GM19324 (cell line): ENCODE measurements around the gene PRKCB.
"Not testable (repeated sequence)": the region's sequence is repeated elsewhere in the genome, so short reads cannot be mapped to it uniquely, and the experiment has no call there.

Experiments
- ATAC-seq: cut with Tn5 transposase; IDR thresholded peaks from one replicate; pipeline ENCODE4 v1.9.1; 2021; ENCODE audit warnings: mild to moderate bottlenecking, moderate library complexity; ENCODE audit not compliant: unreplicated experiment, low FRiP score

PRKCB gene

DNA sequence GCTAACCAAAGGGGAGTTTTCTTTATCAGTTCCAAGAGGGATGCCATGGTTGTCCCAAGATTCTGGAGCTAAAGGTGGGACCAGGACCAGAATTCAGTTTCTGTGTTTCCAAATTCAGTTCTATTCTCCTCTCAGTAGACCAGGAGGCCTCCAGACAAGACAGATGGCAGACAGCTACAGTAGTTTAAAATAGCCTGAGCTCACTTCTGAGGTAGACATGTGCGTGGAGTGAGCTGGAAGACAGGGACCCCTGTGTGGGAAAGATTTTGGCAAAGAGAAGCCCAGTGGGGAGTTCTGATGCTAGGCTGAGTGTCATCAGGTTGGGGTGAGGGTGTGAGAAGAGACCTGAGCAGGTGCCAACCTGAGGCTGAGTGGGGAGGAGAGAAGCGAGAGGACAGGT, 95.4 kb downstream of the PRKCB start:
- ATAC-seq: no peak

DNA sequence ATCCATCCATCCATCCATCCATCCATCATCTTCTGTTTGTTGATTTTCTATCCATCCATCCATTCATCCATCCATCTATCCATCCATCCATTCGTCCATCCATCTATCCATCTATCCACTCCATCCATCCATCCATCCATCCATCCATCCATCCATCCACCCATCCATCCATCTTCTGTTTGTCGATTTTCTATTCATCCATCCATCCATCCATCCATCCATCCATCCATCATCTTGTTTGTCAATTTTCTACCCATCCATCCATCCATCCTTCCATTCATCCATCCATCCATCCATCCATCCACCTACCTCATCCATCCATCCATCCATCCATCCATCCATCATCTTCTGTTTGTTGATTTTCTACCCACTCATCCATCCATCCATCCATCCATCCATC, 97.9 kb downstream of the PRKCB start:
- not testable (repeated sequence) for ATAC-seq

DNA sequence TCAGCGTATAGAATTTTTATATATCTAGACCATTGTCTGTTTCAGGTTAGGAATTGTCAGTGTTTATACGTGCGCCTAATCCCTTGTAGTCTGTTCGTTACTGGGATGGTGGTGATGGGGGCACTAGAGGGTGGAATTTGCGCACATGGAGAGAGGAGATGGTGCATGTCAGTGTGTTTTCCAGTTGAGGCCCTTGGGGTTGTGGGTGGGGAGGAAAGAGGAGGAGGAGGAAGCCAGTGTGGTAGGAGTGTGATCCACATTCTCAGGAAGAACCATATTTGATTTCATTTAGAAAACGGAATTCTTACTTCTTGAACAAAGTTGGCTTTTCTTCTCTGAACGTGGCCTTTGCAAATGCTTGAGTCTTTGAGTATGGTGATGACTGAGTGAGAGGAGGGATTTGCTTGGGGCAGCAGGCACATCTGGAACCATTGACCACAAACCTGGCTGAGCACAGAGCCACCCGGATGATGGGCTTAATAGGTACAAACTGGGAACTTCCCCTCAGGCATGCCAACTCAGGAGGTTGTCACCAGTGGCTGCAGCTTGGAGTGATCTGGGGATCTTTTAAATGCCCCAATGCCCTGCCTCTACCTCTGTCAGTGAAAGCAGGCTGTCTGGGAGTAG, 98.9 kb downstream of the PRKCB start:
- ATAC-seq: no peak

DNA sequence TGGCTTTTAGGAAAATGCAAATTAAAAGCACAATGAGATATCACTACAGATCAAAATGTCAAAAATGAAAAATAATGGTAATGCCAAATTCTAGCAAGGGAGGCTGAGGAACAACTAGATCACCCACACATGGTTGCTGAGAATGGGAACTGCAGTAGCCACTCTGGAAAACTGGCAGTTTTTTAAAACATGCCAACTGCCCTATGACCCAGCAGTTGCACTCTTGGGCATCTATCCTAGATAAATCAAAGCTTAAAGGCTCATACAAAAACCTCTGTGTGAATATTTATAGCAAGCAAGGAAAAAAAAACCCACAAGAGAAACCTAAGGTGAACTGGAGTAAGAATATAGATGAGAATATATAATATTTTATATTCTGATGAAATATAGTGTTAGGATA, 104.3 kb downstream of the PRKCB start:
- ATAC-seq: no peak

DNA sequence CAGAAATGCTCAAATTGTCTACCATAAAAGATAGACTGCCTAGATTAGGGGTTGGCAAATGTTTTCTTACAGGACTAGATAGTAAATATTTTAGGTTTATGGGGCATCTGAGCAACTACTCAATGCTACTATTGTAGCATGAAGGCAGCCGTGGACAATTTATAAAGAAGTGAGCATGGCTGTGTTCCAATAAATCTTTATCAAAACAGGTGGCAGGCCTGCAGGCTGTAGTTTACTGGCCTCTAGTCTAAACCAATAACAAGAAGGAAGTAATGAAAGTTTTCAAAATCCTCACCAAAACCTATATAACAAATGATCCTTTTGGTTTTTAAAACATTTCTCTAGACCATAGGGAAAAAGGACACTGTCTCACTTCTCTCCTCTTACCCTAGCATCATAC, 105.2 kb downstream of the PRKCB start:
- no peak for ATAC-seq

DNA sequence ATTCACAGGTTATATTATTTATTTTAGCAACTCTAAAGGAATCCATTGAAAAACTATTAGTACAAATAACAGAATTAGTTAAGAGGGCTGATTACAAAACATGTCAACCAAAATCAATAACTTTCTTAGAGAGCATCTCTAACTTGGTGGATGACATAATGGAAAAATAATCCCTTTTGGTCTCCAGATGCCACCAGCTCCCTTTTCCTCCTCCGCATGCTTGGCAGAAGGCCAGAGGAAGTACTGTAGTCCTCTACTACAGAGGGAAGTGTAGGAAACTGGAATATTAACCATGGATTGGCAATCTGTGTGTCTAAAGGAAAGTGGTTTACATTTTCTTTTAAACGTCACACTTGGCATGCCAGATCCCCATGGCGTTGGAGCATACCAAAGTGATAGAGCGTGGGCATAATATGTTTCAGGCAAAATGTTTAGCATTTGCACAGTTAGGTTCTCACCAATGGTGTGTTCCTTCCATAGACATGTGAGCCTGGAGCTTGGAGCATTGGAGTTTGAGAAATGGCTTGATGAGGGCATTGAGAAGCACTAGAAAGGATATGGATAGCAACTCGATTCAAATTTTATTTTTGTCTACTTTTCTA, 106.3 kb downstream of the PRKCB start:
- ATAC-seq: no peak

DNA sequence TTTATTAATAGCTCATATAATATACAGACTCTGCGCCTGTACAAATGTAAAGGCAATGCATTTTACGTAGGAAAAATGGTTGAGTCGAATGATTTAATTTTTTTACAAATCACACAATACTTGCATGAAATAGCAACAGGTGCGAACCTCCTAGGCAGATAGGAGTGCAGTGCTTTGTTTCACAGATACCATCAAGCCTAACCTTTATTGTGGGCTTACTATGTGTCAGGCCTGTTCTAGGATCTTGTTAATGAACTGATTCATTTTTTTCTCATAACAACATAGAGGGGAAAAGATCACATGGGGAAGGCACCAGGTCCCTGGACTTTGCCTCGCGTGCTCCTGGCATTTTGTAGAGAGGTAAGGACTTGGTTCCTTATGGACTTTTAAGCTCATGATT, 107.8 kb downstream of the PRKCB start:
- ATAC-seq: no peak

DNA sequence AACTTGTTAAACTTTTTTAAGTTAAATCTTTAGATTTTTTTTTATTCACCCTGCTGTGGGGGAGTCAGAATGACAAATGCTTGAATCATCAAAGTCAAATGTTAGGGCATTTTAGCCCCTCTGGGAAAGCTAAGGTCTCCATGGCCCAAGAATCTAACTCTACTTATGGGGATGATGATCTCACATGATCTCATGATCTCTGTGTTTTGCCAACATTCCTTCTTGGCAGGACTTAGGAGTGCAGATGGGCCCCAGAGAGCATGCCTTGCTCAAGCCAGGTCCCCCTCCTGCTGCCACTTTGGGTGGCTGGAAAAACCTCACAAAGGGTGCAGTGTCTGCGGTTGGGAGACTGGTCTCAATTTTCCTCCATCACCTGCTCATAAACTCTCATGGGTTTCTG, 108.6 kb downstream of the PRKCB start:
- ATAC-seq: no peak

DNA sequence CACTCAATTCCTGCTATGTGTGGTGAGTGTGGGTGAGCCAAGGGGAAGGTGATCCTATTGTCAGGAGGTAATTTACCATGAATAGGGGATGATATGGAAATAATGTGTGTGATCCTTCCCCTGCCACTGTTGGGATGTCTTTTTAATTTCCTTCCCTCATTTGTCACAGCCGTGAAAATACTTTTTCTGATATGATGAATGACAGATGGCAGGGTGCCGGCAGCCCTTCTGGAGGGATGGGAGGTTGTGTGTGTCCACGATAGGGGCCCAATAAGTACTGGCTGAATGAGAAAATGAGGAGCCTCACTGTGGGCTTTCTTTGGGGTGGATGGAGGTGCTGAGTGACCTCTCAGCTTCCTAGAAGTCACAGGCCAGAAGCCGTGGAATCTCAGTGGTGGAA, 109.5 kb downstream of the PRKCB start:
- ATAC-seq: no peak

DNA sequence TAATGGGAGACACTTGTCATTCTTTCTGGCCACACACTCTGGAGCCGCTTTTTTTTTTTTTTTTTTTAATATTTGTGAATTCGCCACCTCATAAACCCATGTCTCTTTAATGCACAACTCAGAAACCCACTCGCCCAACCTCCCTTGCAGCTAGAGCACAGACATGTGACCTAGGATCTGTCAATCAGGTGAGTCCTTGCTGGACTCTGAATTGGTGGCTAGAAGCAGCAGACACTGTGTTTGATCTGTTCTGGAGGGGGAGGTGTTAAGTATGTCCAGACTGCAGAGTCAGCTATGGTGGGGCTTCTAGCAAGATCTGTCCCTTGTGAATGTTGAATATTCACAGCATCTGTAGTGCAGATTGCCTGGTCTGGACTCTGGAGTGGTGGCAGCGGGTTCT, 112.1 kb downstream of the PRKCB start:
- no peak for ATAC-seq

DNA sequence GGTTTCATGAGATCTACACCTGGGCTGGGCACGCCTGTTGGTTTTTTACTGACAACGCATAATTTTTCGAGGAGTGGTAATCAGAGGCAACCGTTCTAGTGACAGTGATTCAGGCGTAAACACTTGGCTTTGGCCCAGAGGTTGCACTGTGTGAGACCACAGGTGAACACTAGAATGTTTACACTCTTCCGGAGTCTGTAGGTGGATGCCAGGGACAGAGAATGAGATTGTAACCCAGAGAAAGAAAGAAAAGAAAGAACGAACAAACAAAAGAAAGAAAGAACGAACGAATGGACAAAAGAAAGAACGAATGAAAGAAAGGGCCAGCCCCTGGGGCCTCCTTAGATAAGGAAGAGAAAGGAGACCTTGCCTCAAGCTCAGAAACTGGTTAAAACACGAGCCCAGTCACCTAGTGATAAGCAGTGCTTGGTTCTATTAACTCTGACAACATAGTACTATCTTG, 113.2 kb downstream of the PRKCB start:
- no peak for ATAC-seq

DNA sequence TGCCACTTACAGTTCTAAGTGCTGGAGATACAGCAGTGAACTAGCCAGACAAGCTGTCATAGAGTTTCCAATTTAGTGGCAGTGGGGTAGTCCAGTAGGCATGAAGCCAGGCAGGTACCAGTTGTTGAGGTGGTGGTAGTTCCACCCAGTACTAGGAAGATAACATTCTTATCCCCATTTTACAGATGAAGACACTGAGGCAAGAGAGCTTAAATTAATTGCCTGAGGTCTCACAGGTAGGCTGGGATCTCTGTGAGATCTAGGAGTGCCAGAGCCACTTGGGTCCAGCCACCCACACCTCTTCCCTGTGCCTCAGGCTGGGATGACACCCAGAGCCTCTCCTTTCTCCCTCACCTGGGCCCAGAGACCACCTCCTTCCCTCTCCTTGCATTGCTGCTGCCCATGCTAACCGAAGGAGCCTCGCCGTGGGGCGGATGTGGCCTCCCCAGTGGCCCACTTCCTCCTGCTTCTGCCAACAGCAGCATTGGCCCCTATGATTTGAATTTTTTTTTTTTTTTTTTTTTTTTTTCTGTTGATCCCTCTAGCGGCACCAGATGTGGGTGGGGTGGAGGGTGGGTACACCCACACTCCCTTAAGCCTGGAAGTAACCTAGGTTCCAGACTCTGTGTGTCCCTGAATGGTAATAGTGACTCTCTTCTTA, 114.0 kb downstream of the PRKCB start:
- no peak for ATAC-seq

DNA sequence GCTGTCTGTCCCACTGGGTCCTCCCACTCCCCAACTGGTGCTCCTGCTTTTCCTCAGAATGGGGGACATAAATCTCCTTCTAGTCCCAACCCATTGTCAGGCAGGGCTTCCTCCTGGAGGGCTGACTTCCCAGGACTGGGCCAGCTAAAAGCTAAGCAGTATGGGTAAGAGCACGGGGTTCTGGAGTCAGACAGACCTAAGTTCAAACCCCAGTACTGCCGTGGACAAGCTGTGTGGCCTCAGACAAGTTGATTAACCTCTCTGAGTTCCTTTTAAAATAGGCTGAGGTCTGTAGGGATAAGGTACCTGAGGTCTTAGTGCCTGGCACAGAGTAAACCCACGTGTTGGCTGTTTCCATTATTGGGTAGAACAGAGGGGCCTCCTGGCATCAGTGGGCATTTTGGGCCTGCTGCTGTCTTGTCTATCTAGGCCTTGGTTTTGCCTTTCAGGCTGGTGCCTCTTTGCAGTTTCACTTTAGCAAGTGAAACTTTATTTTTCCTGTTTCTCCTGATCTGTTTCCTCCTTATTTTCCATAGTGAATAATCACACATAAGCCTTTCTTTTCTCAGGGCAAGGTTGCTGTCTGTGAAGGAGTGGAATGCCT, 114.6 kb downstream of the PRKCB start:
- ATAC-seq: no peak

DNA sequence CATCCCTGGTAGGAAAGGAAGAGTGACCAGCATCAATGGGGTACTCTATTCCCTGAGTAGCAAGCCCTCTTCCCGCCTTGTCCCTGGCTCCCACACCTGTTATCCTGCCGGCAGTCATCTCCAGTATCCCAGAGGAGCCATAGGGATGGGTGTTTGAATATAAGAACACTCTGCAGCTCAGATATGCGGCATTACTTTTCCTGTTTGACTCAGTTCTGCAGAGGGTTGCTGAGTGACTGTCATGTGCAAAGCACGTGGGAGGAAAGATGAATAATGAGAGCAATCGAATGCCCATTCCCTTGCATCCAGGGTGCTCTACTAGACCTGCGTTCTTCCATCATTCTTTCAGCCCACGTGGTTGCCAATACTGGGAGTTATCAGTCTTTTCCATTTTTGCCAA, 115.1 kb downstream of the PRKCB start:
- ATAC-seq: no peak

DNA sequence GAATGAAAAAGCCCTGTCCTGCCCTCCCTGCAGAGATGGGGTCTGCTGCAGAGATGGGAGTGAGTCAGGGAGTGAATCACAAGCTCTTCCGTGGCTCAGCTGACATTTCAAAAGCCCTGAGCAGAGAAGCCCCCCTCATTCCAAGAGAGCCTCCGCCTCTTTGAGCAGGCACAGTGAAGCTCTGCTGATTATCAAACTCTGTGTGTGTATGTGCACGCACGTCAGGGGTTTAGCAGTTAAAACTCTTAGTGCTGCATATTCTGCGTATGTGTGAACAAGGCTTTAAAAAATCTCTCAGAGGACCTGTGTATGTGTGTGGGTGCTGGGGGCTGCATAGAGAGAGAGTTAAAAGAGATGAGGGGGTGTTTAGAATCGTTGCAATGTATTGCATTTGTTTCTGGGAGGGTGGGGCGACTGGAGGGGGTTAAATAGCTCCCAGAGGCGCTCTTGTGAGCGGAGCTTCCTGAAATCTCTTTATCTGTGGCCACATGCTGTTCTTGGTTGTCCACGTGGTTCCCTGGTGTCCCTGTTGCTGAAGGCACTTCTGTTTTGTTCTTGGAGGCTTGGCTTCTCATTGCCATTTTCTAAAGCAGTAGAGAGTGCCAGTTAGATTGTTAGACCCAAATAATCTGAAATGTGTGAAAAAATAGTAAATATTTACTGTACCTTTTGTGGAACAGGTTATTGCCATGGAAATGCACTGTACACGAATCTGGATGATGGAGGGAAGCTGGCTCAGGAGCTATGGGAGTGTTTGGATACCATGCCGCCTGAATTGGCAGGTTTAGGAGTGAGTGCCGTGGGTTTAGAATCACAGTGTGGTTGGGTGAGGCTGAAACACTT, 116.6 kb downstream of the PRKCB start:
- ATAC-seq: no peak

DNA sequence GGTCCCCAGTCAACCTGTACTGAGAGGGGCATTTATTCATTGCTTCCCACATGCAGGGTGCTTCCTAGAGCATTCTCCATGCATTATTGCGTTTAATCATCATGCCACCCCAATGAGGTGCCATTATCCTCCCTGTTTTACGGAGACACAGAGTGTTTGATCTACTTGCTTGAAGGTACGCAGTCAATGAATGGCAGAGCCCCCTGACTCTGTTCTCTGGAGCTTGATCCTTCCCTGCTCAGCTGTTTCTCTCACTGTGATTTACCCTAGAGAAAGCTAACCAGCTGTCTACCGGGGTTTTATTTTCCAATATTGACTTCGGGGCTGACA, 117.2 kb downstream of the PRKCB start:
- ATAC-seq: no peak

DNA sequence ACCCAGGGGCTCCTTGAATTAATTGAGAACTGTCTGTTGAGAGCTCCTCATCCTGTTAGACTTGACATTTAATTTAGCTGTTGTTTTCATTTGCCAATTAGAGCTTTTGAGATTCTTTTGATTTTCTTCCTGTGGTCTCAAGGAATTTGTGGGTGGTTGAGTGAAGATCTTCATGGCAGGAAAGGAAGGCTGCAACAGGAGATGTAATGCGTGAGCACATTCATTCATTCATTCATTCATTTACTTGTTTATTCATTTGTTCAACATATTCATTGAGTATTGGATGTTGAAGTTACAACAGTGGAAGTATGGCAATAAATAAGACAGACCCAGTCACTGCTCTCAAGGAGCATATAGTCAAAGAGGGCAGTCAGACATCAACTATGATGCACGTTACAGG, 117.7 kb downstream of the PRKCB start:
- no peak for ATAC-seq

DNA sequence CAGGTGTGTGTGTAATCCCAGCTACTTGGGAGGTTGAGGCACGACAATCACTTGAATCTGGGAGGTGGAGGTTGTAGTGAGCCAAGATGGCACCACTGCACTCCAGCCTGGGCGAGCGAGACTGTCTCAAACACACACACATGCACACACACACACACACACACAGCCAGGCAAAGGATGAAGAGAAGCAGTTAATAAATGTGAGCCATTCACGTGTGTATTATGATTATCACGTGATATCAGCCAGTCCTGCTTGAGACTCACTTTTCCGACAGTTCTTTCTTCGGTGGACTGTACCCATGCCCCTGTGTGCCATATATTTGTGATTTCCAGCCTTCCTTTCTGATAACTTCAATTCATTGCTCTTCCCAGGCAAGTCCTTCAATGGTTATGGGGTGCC, 119.3 kb downstream of the PRKCB start:
- no peak for ATAC-seq

DNA sequence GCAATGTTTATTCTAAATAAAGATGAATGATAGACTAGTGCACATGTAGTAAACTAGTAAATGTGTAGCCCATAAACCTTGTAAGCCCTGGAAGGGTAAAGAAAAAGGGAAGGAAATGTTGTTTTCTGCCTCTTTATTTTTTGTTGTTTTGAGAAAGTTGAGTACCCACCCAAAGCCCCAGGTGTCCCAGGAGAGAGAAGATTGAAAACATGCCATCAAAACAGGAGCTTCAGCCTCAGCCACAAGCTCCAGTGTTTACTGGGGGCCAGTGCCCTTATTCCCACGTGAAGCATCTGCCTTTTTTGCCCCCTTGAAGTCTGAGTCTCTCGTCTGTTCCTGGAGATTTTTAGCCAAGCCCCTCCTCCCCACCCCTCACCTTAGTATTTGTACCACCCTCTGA, 121.5 kb downstream of the PRKCB start:
- no peak for ATAC-seq

DNA sequence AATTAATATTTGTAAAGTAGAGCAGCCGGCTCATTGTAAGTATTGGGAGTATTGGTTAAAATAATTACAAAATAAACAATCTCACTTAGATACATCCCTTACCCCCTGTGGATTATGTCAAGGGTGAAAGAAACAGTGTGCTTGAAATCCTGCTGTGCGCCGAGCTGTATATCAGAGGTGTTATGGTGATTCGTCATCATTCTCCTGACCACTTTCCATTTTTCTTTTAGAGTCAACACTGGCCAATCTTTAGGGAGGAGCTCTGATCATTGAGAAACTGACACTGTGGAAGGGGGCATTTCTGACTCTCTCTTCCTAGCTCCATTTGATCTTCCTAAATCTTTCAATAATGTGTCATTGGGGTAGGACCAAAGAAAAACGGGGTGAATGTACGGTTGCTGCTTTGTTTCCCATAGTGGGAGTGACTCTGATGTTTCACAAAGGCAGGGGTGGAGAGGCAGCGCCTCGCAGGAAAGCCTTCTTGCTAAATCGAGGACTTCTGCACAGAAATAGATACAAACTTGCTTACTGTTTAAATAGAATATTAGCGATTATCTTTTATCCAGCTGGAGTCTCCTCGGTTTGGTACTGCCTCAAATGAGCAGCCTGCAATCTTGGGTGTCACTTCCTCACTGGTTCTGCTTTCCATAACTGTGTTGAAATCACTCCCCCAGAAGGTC, 123.4 kb downstream of the PRKCB start:
- no peak for ATAC-seq

DNA sequence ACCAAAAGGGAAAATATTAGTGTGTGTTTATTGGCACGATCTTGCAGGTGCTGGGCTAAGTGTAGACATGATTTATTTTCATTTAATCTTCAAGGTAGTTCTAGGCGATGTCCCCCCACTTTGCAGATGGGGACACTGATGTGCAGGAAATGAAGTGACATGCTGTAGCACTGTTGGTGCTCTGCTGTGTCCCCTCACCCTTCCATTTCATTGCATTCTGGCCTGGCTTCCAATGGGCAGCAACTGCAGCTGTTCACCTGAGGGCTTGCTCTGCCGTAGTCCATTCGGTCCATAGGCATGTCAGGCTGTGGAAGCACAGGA, 123.9 kb downstream of the PRKCB start:
- no peak for ATAC-seq
